GM10266 (cell line): ENCODE measurements around the gene CCDC183.
A peak's percentile ranks its signal among the peaks of the same experiment; 100 is the strongest.
"Not testable (repeated sequence)": the region's sequence is repeated elsewhere in the genome, so short reads cannot be mapped to it uniquely, and the experiment has no call there.

Experiments used
- DNase-seq: peaks from one replicate; pipeline ENCODE4 v3.0.0; 2012; ENCODE audit errors: extremely low spot score
- TF ChIP-seq, protein P1 (sequence below): IDR thresholded peaks from 2 replicates; pipeline ENCODE4 v1.5.1; 2012; ENCODE audit warnings: mild to moderate bottlenecking, low read depth; ENCODE audit not compliant: control insufficient read depth, insufficient read depth; ENCODE audit errors: missing control alignments

The CCDC183 gene

DNA sequence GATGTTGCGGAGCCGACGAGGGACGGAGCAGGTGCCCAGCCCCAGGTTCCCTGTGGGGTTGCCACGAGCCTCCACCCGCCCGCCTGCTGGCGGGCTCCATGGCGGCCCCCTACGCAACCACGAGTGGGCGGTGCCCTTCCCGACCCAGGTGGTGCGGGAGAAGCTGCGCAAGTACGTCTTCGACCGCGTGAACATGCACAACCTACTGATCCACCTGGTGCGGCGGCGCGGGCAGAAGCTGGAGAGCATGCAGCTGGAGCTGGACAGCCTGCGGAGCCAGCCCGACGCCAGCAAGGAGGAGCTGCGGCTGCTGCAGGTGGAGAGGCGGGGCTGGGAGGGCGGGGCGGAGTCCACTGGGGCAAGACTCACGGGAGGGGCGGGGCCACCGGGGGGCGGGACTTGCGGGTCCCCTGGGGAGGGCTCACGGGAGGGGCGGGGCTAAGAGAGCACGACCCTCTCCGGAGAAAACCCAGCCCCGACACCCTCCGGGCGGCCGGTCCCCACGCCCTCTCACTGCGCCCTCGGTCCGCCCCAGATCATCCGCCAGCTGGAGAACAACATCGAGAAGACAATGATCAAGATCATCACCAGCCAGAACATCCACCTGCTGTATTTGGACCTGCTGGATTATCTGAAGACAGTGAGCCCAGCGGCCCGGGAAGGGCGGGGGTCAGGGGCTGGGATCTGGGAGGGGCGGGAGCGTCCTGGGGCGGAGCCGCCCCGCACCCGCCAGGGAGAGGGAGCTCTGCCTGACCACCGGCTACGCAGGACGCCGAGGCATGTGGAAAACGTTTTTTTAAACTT is 3.9 kb downstream of the CCDC183 start:
- TF ChIP-seq, protein P1, sequence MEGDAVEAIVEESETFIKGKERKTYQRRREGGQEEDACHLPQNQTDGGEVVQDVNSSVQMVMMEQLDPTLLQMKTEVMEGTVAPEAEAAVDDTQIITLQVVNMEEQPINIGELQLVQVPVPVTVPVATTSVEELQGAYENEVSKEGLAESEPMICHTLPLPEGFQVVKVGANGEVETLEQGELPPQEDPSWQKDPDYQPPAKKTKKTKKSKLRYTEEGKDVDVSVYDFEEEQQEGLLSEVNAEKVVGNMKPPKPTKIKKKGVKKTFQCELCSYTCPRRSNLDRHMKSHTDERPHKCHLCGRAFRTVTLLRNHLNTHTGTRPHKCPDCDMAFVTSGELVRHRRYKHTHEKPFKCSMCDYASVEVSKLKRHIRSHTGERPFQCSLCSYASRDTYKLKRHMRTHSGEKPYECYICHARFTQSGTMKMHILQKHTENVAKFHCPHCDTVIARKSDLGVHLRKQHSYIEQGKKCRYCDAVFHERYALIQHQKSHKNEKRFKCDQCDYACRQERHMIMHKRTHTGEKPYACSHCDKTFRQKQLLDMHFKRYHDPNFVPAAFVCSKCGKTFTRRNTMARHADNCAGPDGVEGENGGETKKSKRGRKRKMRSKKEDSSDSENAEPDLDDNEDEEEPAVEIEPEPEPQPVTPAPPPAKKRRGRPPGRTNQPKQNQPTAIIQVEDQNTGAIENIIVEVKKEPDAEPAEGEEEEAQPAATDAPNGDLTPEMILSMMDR, result no peak
- peak; percentile 91 for DNase-seq

DNA sequence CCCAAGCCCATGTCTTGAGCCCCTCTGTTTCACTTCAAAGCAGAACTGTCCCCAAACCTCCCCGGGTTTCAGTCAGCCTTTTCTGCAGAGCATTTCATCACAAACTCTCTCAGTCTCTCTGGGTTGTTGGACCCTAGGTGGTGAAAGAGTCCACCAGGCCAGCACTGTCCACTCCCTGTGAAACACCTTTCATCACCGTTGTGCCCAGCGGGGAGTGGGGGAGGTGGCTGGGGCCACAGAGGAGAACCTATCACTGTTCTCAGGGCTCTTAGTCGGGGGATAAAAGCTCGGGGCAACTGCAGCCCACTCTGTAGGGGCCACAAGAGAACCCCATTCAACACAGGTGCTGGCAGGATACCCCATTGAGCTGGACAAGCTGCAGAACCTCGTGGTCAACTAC is 6.2 kb downstream of the CCDC183 start:
- peak; percentile 5 for DNase-seq

DNA sequence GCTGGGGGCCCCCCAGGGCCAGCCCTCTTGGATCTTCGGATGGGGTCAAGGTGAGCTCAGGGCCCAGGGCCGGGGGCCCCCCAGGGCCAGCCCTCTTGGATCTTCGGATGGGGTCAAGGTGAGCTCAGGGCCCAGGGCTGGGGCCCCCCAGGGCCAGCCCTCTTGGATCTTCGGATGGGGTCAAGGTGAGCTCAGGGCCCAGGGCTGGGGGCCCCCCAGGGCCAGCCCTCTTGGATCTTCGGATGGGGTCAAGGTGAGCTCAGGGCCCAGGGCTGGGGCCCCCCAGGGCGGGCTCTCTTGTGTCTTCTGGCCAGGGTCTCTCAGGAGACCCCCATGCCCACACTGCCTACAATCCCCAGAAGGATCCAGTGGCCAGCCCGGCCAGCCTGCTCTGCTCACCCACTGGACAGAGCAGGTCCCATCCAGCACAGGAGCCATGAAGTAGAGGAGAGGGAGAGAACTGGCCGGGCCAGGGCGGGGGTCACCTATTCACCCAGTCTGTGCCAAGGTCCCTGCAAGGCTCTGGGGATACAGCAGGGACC is 6.9 kb downstream of the CCDC183 start:
- DNase-seq, result not testable (repeated sequence)

More for the DNA sequence above, 6.2 kb downstream of the CCDC183 start:
- TF ChIP-seq, protein P1, result no peak

DNA sequence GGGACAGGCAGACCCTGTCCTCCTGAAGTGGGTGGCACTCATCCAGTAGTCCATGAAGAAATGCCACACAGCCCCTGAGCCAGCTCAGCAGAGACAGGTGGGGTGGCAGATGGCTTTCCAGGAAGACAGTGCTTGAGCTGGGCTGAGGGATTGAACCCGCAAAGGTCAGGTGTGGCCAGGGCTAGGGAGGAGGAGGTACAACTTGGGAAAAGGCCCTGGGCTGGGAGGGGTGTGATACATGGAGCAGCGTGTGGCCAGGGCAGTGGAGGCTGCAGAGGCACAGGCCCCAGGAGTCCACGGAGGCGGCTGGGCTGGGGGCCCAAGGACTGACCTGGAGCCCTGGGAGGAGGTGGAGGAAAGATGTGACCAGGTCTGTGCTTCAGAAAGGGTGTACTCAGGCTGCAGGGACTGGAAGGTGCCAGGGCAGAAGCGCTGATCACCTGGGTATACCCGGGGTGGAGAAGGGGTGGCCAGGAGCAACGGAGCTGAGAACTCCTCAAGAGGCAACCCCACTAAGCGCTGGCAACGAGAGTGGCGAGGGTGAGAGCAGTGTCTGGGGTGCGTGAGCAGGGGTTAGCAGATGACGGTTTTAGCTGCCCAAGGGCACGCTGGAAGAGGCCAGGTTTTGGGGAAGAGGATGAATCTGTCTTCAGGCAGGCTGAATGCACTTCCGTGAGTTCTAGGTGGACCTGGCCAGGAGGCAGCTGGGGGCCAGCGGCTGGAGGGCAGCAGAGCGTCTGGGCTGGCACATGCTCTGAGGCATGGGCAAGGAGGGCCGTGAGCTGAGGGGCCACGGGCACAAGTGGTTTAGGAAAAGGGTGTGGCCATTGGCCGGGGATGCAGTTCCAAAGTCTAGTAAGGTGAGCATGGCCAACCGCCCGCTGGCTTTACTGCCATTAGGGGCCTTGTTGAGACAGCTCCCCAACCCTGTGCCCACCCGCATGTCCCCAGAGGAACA is 7.7 kb downstream of the CCDC183 start:
- TF ChIP-seq, protein P1, result no peak
- peak; percentile 5 for DNase-seq

DNA sequence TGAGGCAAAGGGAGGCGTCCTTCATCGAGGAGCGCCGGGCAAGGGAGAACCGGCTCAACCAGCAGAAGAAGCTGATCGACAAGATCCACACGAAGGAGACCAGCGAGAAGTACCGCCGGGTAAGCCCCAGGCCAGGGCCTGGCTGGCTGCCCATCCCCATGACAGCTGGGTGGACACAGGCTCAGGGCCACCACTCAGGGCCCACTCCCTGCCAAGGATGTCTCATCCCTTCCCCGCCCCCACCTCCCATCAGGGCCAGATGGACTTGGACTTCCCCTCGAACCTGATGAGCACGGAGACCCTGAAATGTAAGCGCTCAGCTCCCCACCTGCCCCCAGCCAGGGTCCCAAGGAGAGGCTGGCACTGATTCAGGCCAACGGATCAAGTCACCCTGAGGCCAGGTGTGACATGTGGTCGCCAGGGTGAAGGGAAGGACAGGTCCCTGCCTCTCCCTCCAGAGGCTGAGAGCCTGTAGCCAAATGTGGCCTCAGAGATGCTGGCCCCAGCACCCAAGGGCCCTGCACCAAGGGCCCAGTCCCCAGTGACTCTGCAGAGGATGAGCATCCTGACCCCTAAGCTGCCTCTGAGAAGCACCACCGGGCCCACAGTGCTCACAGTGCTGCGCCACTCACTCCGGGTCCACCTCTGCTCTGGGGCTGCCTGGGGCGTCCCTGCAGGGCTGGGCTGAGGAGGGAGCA is 8.5 kb downstream of the CCDC183 start:
- TF ChIP-seq, protein P1, result no peak
- DNase-seq, result no peak

DNA sequence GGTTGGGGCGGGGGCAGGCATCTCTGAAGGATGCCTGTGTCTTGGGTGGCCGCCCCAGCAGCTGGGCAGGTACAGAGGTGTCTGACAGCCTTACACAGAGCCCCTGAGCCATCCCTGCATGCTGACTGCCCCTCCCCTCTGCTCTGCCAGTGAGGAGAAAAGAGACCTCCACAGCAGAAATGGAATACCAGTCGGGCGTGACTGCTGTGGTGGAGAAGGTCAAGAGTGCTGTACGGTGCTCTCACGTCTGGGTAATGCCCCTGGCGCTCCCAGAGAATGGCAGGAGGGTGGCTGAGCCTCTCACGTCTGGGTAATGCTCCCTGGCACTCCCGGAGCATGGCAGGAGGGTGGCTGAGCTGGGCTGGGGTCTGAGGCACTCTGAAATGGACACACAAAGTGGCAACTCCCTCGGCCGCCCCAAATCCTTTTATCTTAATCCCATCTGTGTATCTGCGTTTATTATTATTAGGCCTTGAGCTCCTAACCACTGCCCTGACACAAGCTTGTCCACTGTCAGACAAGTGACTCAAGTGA is 9.1 kb downstream of the CCDC183 start:
- TF ChIP-seq, protein P1, result no peak
- no peak for DNase-seq

DNA sequence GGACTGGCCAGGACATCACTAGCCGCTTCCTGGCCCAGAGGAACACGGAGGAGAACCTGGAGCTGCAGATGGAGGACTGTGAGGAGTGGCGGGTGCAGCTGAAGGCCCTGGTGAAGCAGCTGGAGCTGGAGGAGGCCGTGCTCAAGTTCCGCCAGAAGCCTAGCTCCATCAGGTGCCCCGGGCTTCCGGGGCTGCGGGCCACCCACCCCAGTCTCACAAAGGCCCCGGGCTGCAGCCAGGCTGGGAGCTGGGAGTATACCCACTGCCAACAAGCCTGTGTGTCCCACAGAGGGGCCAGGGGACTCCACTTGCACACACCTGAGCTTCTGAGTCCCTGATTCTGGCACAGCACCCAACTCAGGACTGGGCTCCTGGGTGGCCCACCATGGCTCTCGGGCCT is 9.9 kb downstream of the CCDC183 start:
- TF ChIP-seq, protein P1, result no peak
- DNase-seq, result no peak
